HG03378 (cell line): Measurements from ENCODE around the gene XPO5.
"Not testable (repeated sequence)": the region's sequence is repeated elsewhere in the genome, so short reads cannot be mapped to it uniquely, and the experiment has no call there.

Source experiments
- ATAC-seq: cut with Tn5 transposase; IDR thresholded peaks from one replicate; pipeline ENCODE4 v1.9.1; 2021; ENCODE audit warnings: mild to moderate bottlenecking, moderate library complexity; ENCODE audit not compliant: unreplicated experiment

XPO5 gene

GRCh38 chr6:43498291-43498690 is 77.5 kb downstream of the XPO5 start:
- ATAC-seq: not testable (repeated sequence)

DNA sequence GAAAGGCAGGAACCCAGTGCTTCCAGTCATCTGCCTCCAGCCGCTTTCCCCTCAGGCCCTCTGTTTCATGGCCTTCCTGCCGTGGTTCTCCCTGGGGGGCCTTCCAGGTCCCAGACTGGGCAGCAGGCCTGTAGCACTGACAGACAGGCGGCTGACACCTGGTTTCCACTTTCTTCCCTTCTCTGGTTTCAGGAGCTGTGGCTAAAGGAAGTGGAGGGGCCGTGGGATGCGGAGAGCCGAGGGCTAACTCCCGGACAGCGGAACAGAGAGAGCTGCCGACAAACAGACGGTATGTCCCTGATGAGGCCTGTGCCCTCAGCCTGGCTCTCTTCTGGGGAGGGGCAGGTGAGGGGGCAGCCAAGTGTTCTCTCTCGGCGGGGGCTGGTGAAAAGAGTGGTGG is 78.1 kb downstream of the XPO5 start:
- no peak for ATAC-seq

- ATAC-seq: no peak
These were observed 78.8 kb downstream of the XPO5 start for GRCh38 chr6:43497129-43497396.

- ATAC-seq: no peak
These were observed 79.3 kb downstream of the XPO5 start for GRCh38 chr6:43496370-43497128.

- no peak for ATAC-seq
These were observed 80.4 kb downstream of the XPO5 start for GRCh38 chr6:43495409-43495941.

- ATAC-seq: no peak
These were observed 81.1 kb downstream of the XPO5 start for GRCh38 chr6:43494766-43495165.

- no peak for ATAC-seq
These were observed 81.5 kb downstream of the XPO5 start for GRCh38 chr6:43494321-43494720.

DNA sequence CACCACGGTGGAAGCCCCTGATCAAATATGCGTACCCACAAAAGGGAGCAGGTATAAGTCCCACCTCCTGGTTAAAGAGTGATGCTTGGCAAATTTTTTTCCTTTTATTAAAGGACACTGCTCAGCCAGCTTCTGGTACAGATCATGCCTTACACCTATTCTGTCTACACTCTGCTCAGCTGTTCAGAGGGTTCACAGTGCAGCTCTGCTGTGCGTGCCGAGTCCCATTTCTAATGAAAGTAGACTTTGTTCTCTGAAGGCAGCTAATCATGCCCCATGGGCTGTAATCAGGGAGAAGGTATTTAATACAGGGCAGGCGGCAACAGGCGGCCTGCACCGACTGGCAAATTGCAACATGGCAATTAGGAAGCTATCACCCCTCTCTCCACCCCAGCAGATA is 82.0 kb downstream of the XPO5 start:
- ATAC-seq: no peak

GRCh38 chr6:43493230-43493629 is 82.6 kb downstream of the XPO5 start:
- ATAC-seq: no peak

GRCh38 chr6:43492673-43493072 is 83.2 kb downstream of the XPO5 start:
- no peak for ATAC-seq

DNA sequence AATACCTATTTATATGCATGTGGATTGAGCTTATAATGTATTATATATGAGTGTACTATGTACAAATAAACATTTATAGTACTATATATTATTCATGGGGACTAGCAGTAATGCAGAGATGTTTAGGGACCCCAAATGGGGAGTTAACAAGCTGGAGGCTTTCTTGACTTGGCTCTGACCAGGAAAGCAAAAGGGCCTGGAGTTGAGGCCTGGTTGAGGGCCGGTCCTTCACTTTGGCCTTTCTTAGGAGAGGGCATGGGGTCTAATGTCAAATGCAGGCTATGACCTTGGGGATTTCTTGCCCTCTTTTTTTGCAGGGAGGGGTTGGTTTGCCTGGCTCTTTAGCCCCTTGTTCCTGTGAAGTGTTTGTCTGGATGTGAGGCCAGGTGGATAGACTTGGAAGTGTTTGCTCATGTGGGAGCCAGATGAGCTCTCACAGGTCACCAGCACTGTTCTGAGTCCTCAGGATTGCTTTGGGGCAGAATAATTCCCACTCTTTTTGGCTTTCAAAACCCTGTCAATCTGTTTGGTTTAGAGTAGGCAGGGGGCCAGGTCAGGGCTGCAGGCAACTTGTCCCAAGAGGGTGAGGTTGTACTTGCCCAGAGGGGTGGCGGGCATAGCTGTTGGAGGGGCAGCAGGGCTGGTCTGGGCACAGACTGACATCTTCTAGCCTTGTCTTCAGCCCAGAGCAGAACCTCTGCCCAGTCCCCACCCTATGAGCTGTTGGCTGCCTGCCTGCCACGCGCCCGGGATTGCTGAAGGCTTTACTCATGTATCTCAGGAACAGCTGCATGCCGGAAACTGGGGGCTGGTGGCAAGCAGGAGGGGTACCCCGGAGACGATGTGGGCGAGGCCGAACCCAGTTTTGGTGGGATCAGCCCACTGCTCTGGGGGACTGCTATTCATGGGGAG is 83.8 kb downstream of the XPO5 start:
- no peak for ATAC-seq

GRCh38 chr6:43490523-43490939 is 85.3 kb downstream of the XPO5 start:
- no peak for ATAC-seq

- ATAC-seq: no peak
These were observed 86.4 kb downstream of the XPO5 start for GRCh38 chr6:43489277-43490072.

- no peak for ATAC-seq
These were observed 87.1 kb downstream of the XPO5 start for GRCh38 chr6:43488667-43489276.

GRCh38 chr6:43481591-43482236 is 94.1 kb downstream of the XPO5 start:
- no peak for ATAC-seq

GRCh38 chr6:43481075-43481474 is 94.8 kb downstream of the XPO5 start:
- no peak for ATAC-seq

DNA sequence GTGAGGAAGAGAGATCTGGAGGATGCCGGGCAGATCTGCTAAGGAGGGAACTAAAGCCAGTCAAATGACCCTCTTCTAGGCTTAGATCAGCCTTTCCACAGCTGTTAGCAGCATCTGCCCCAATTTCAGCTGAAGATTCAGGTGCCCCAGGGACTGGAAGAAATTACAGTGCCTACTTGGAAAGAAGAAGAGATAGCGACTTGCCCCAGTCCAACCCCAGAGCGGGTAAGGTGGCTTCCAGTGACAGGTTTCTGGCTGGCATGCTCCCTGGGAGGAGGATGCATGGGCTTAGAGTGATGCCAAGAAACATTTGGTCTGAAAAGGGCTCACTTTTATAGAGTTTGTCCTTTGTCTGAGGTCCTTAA is 97.8 kb downstream of the XPO5 start:
- no peak for ATAC-seq

DNA sequence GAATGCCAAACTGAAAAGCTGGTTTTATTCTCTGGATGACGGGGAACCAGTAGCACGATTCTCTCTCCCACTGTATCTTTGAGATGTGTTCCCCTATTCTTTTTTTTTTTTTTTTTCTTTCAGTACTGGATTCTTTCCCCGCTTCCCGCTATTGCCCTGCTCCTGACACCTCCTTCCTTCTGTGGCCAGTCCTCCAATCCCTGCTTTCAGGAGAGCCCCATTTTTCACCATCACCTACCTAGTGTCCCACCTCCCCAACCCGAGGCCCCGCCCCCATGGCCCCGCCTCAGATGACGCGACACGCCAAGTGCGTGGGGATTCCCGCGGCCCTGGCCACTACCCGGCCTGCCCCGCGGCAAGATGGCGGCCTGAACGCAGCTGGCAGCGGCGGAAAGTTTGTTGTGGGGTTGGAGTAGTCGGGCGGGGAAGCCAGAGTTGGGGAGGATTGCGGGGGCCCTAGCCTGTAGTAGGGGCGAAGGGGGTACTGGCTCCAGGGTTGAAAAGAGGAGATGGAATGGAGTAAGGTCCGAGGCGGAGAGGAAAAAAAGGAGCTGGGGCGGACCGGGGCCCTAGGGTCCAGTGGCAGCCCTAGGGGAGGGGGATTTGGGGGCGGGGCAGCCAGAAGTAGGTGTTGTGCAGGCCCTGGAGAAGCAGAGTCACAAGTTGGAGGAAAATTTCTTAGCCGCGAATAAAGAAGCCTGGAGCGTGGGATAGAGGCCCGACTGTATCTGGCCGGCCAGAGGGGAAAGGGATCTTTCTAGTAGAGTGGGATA is 98.4 kb downstream of the XPO5 start, which contains the start of gene TJAP1:
TJAP1 (plus strand) TSS at position 336 of the 773 bp plus-strand sequence. CDS start 21,432 bp downstream, outside the sequence.
- ATAC-seq: no peak

DNA sequence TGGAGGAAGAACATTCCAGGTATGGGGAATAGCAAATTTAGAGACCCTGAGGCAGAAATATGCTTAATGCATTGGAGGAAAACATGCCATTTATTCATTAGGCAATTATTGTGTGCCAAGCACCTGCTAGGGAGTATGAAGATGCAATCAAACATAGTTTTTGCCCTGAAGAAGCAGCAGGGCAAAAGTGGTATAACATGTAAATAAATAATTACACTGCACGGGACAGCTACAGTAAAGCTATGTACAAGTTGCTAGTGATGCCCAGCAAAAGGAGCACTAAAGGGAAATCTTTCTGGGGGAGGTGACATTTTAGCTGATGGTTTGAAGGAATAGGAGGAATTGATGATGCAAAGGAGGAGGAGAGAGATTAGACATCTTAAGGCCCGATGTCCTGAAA is 99.1 kb downstream of the XPO5 start:
- no peak for ATAC-seq
